ENCODE measurements around the gene FOXC1. TPM values are rescaled to one million over a fixed set of nuclear protein-coding genes. Genes with fewer than 3 reads are reported as not detected.

FOXC1 gene
- total RNA-seq, 2 experiments from 2014 or later: not detected

GRCh38 chr6:1607516-1608221 is 2.0 kb upstream of the FOXC1 start:
- no peak for DNase-seq (ENCODE audit: low spot score)
- H3K4me3 ChIP-seq (ENCODE audit: low read depth, low read length, poor library complexity, severe bottlenecking): no peak overlapping the region
- no peaks in the 10 kb centered on the region for H3K9me2 ChIP-seq (ENCODE audit: insufficient read depth, low read length)
- H2AFZ ChIP-seq (ENCODE audit: low read length): no peak overlapping the region
- CTCF ChIA-PET (ENCODE audit: unreplicated experiment): no interaction called here
- no peak overlapping the region for H3K27ac ChIP-seq (ENCODE audit: low read depth, low read length, poor library complexity, severe bottlenecking)
- intact Hi-C loops (cut with micrococcal nuclease; ENCODE audit: unreplicated experiment): loop anchor here (2.0 to 10.0 kb wide), 2 partner anchors 747 to 837 kb away; no protein-coding TSS in a partner anchor
- H4K20me1 ChIP-seq (ENCODE audit: insufficient read depth, low read length): no peaks in the 10 kb centered on the region
- no peaks in the 10 kb centered on the region for H3K4me1 ChIP-seq (ENCODE audit: insufficient read depth, low read length, poor library complexity, severe bottlenecking)
- H3K79me2 ChIP-seq (ENCODE audit: insufficient read depth, low read depth, low read length): no peaks in the 10 kb centered on the region
- H3K4me2 ChIP-seq (ENCODE audit: low read length): peak overlapping the region; percentile 41; the same call in 1 of the 2 replicates
- H3K36me3 ChIP-seq (ENCODE audit: insufficient read depth, low read length): no peaks in the 10 kb centered on the region
- no TSS peak for BruUV-seq (replicated peaks)
- TF ChIP-seq CTCF (conservative IDR thresholded peaks at IDR 0.05; ENCODE audit: low read length): no peak
- TF ChIP-seq EZH2phosphoT487 (IDR thresholded peaks at IDR 0.05; ENCODE audit: borderline replicate concordance, low read depth, low read length): no peak
- no peaks in the 10 kb centered on the region for H3K9me3 ChIP-seq (ENCODE audit: low read length)
- POLR2A ChIA-PET: no interaction called here

GRCh38 chr6:1608222-1609040 is 1.3 kb upstream of the FOXC1 start:
- Histone ChIP-seq H3K4me3 (ENCODE audit: low read depth, low read length, poor library complexity, severe bottlenecking) (no peak overlapping the region), H3K9me2 (ENCODE audit: insufficient read depth, low read length) (no peaks in the 10 kb centered on the region), H3K36me3 (ENCODE audit: insufficient read depth, low read length) (no peaks in the 10 kb centered on the region), H3K4me2 (ENCODE audit: low read length) (peak overlapping the region; percentile 41; the same call in 1 of the 2 replicates), H3K4me1 (ENCODE audit: insufficient read depth, low read length, poor library complexity, severe bottlenecking) (no peaks in the 10 kb centered on the region), H3K27ac (ENCODE audit: low read depth, low read length, poor library complexity, severe bottlenecking) (no peak overlapping the region), H3K9me3 (ENCODE audit: low read length) (no peaks in the 10 kb centered on the region), H3K79me2 (ENCODE audit: insufficient read depth, low read depth, low read length) (no peaks in the 10 kb centered on the region), H4K20me1 (ENCODE audit: insufficient read depth, low read length) (no peaks in the 10 kb centered on the region), H2AFZ (ENCODE audit: low read length) (no peak overlapping the region)
- POLR2A ChIA-PET: no interaction called here
- no TSS peak for BruUV-seq (replicated peaks)
- no peak for DNase-seq (ENCODE audit: low spot score)
- CTCF ChIA-PET (ENCODE audit: unreplicated experiment): no interaction called here
- no peak for TF ChIP-seq EZH2phosphoT487 (IDR thresholded peaks at IDR 0.05; ENCODE audit: borderline replicate concordance, low read depth, low read length)
- TF ChIP-seq CTCF (conservative IDR thresholded peaks at IDR 0.05; ENCODE audit: low read length): no peak
- intact Hi-C loops (cut with micrococcal nuclease; ENCODE audit: unreplicated experiment): loop anchor here (10.0 kb wide), 1 partner anchor 836 kb away; no protein-coding TSS in a partner anchor
